SH-SY5Y (cell line): Measurements from ENCODE around the gene LAMTOR2.

ENCODE experiments used
- GATA2 ChIP-seq: IDR thresholded peaks from 2 replicates; pipeline ENCODE4 v1.6.1; 2011; ENCODE audit warnings: mild to moderate bottlenecking, low read depth, low read length
- GATA3 ChIP-seq: IDR thresholded peaks from 2 replicates; pipeline ENCODE4 v1.6.1; 2011; ENCODE audit warnings: low read depth, mild to moderate bottlenecking, low read length, moderate library complexity

GRCh38 chr1:156024801-156025200 lies 29.8 kb upstream of the LAMTOR2 start:
- TF ChIP-seq GATA2 = no peak
- no peak for TF ChIP-seq GATA3
